ENCODE data around the gene YIPF4.
"Not testable (repeated sequence)": the region's sequence is repeated elsewhere in the genome, so short reads cannot be mapped to it uniquely, and the experiment has no call there.

The YIPF4 gene

GRCh38 chr2:32330136-32330535, 52.4 kb downstream of the YIPF4 start:
- H3K27me3 Mint-ChIP-seq (ENCODE audit: low read depth, poor library complexity), result no peaks in the 10 kb centered on the region
- H3K4me3 Mint-ChIP-seq, result no peak overlapping the region
- H3K27ac Mint-ChIP-seq, result no peak overlapping the region
- peaks cover 3% of the 10 kb centered on the region for H3K36me3 Mint-ChIP-seq (ENCODE audit: low read depth)
- no peak for DNase-seq
- TF ChIP-seq CTCF (IDR thresholded peaks at IDR 0.05), result no peak
- H3K9me3 Mint-ChIP-seq, result no peaks in the 10 kb centered on the region
- H3K4me1 Mint-ChIP-seq, result peaks cover 7% of the 10 kb centered on the region

DNA sequence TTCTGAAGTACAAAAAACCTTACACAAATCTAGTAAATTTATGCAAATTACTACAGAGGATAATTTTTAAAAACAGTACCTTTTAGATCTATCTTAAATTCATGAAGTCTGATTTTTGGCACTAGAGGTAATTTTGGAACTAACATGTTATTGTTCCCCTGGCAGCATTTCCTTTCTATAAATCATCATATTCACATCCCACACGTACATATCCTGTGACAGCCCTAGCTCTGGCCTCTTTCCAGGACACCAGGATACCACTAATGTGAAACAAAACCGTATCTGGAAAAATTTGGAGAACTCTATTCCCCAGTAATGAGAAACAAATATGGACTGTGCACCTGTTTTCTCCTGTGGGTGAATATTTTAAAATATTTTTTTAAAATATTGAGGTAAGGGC, 65.1 kb downstream of the YIPF4 start:
- no peak for TF ChIP-seq CTCF (IDR thresholded peaks at IDR 0.05)
- H3K27me3 Mint-ChIP-seq (ENCODE audit: low read depth, poor library complexity), result peaks cover 5% of the 10 kb centered on the region
- DNase-seq, result no peak
- no peak overlapping the region for H3K4me3 Mint-ChIP-seq
- H3K4me1 Mint-ChIP-seq, result no peaks in the 10 kb centered on the region
- no peaks in the 10 kb centered on the region for H3K36me3 Mint-ChIP-seq (ENCODE audit: low read depth)
- H3K9me3 Mint-ChIP-seq, result no peaks in the 10 kb centered on the region
- H3K27ac Mint-ChIP-seq, result no peak overlapping the region

GRCh38 chr2:32350797-32351196, 73.1 kb downstream of the YIPF4 start:
- not testable (repeated sequence) for H3K4me3 Mint-ChIP-seq; H3K27ac Mint-ChIP-seq; DNase-seq; H3K27me3 Mint-ChIP-seq (ENCODE audit: low read depth, poor library complexity); H3K9me3 Mint-ChIP-seq; H3K36me3 Mint-ChIP-seq (ENCODE audit: low read depth); H3K4me1 Mint-ChIP-seq

- H3K36me3 Mint-ChIP-seq (ENCODE audit: low read depth), result no peaks in the 10 kb centered on the region
- H3K27me3 Mint-ChIP-seq (ENCODE audit: low read depth, poor library complexity), result peaks cover 4% of the 10 kb centered on the region
- H3K9me3 Mint-ChIP-seq, result no peaks in the 10 kb centered on the region
- peak overlapping the region; percentile 98 for H3K27ac Mint-ChIP-seq
- H3K4me3 Mint-ChIP-seq, result peak overlapping the region; percentile 91
- TF ChIP-seq CTCF (IDR thresholded peaks at IDR 0.05), result no peak
- peaks cover 39% of the 10 kb centered on the region for H3K4me1 Mint-ChIP-seq
- DNase-seq, result no peak
Measured at GRCh38 chr2:32355976-32356680, 78.4 kb downstream of the YIPF4 start.

GRCh38 chr2:32356681-32357317, 79.1 kb downstream of the YIPF4 start, which contains the start of gene BIRC6:
BIRC6 (plus strand) TSS chr2:32357023; CDS start chr2:32357162, 139 bp downstream.
- Mint-ChIP-seq H3K27ac (peak within 1 kb of the TSS; percentile 98), H3K4me3 (peak within 1 kb of the TSS; percentile 94), H3K4me1 (peaks cover 39% of the 10 kb centered on the region), H3K9me3 (no peaks in the 10 kb centered on the region), H3K27me3 (ENCODE audit: low read depth, poor library complexity) (peaks cover 4% of the 10 kb centered on the region), H3K36me3 (ENCODE audit: low read depth) (peaks cover 6% of the 10 kb centered on the region)
- no peak for TF ChIP-seq CTCF (IDR thresholded peaks at IDR 0.05)
- peak; percentile 97 for DNase-seq

GRCh38 chr2:32357318-32358110, 79.8 kb downstream of the YIPF4 start:
- Mint-ChIP-seq H3K36me3 (ENCODE audit: low read depth) (peaks cover 14% of the 10 kb centered on the region), H3K27ac (peak overlapping the region; percentile 98), H3K9me3 (no peaks in the 10 kb centered on the region), H3K4me3 (peak overlapping the region; percentile 94), H3K27me3 (ENCODE audit: low read depth, poor library complexity) (no peaks in the 10 kb centered on the region), H3K4me1 (peaks cover 39% of the 10 kb centered on the region)
- peak; percentile 61 for DNase-seq
- no peak for TF ChIP-seq CTCF (IDR thresholded peaks at IDR 0.05)

Data from nephron progenitor cell (in vitro differentiated cells).